ENCODE measurements around the gene MAPKBP1.

MAPKBP1 gene

GRCh38 chr15:41806291-41807181 lies 32.3 kb downstream of the MAPKBP1 start:
- in situ Hi-C loops (cut with MboI; ENCODE audit: low sequenced_read_pairs) = no loop called here

- in situ Hi-C loops (cut with MboI; ENCODE audit: low sequenced_read_pairs) = no loop called here
These were observed 34.8 kb downstream of the MAPKBP1 start for GRCh38 chr15:41809121-41809520.

GRCh38 chr15:41809526-41810220 lies 35.4 kb downstream of the MAPKBP1 start:
- in situ Hi-C loops (cut with MboI; ENCODE audit: low sequenced_read_pairs) = no loop called here

- in situ Hi-C loops (cut with MboI; ENCODE audit: low sequenced_read_pairs) = no loop called here
These were observed 36.6 kb downstream of the MAPKBP1 start for GRCh38 chr15:41810651-41811431.

- in situ Hi-C loops (cut with MboI; ENCODE audit: low sequenced_read_pairs) = no loop called here
These were observed 37.3 kb downstream of the MAPKBP1 start for GRCh38 chr15:41811432-41812195.

- in situ Hi-C loops (cut with MboI; ENCODE audit: low sequenced_read_pairs) = no loop called here
These were observed 38.6 kb downstream of the MAPKBP1 start for GRCh38 chr15:41812820-41813375.

GRCh38 chr15:41813426-41813825 lies 39.1 kb downstream of the MAPKBP1 start:
- in situ Hi-C loops (cut with MboI; ENCODE audit: low sequenced_read_pairs) = no loop called here

GRCh38 chr15:41814534-41814933 lies 40.2 kb downstream of the MAPKBP1 start:
- in situ Hi-C loops (cut with MboI; ENCODE audit: low sequenced_read_pairs) = no loop called here

GRCh38 chr15:41816788-41817187 lies 42.5 kb downstream of the MAPKBP1 start:
- in situ Hi-C loops (cut with MboI; ENCODE audit: low sequenced_read_pairs) = no loop called here

GRCh38 chr15:41817327-41817726 lies 43.0 kb downstream of the MAPKBP1 start:
- in situ Hi-C loops (cut with MboI; ENCODE audit: low sequenced_read_pairs) = no loop called here

- in situ Hi-C loops (cut with MboI; ENCODE audit: low sequenced_read_pairs) = no loop called here
These were observed 43.5 kb downstream of the MAPKBP1 start for GRCh38 chr15:41817781-41818180.

GRCh38 chr15:41819455-41820050 lies 45.3 kb downstream of the MAPKBP1 start:
- in situ Hi-C loops (cut with MboI; ENCODE audit: low sequenced_read_pairs) = no loop called here

- in situ Hi-C loops (cut with MboI; ENCODE audit: low sequenced_read_pairs) = no loop called here
These were observed 46.6 kb downstream of the MAPKBP1 start for GRCh38 chr15:41820791-41821423.

GRCh38 chr15:41821831-41822230 lies 47.5 kb downstream of the MAPKBP1 start:
- in situ Hi-C loops (cut with MboI; ENCODE audit: low sequenced_read_pairs) = no loop called here

- in situ Hi-C loops (cut with MboI; ENCODE audit: low sequenced_read_pairs) = no loop called here
These were observed 48.2 kb downstream of the MAPKBP1 start for GRCh38 chr15:41822471-41822870.

GRCh38 chr15:41822957-41823356 lies 48.7 kb downstream of the MAPKBP1 start:
- in situ Hi-C loops (cut with MboI; ENCODE audit: low sequenced_read_pairs) = no loop called here

GRCh38 chr15:41823502-41823901 lies 49.2 kb downstream of the MAPKBP1 start:
- in situ Hi-C loops (cut with MboI; ENCODE audit: low sequenced_read_pairs) = no loop called here

- in situ Hi-C loops (cut with MboI; ENCODE audit: low sequenced_read_pairs) = no loop called here
These were observed 49.9 kb downstream of the MAPKBP1 start for GRCh38 chr15:41824062-41824745.

- in situ Hi-C loops (cut with MboI; ENCODE audit: low sequenced_read_pairs) = no loop called here
These were observed 50.9 kb downstream of the MAPKBP1 start for GRCh38 chr15:41825145-41825544.

Data from hTERT RPE-1 (cell line).